OCI-LY1 (cell line): ENCODE measurements around the gene BBOF1.

Source experiments
- CTCF ChIP-seq: fragments of 200-600 bp; sonication (generic), shearing (Covaris generic); IDR thresholded peaks from 2 replicates; pipeline ENCODE4 v1.5.1; 2017; ENCODE audit warnings: mild to moderate bottlenecking, antibody characterized with exemption, low read length, moderate library complexity, mixed read lengths
- EZH2 ChIP-seq: fragments of 200-600 bp; sonication (generic), shearing (Covaris generic); IDR thresholded peaks from 2 replicates; pipeline ENCODE4 v1.8.0; 2017; ENCODE audit warnings: borderline replicate concordance, mixed run types, mild to moderate bottlenecking, antibody characterized with exemption, low read length, moderate library complexity, mixed read lengths

DNA sequence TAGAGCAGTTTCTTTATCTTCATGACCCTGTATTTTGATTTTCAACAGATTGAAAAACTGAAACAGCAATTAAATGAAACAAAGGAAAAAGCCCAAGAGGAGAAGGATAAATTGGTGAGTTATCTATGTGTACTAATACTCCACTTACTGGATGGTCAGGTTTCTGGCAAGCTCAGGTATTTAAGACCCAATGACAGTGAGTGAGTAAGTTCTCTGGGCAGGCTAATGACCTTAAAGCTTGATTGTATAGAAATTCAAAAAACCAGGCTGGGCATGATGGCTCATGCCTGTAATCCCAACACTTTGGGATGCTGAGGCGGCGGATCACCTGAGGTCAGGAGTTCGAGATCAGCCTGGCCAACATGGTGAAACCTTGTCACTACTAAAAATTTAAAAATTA, 10.0 kb downstream of the BBOF1 start:
- TF ChIP-seq CTCF (no peak), EZH2 (no peak)
